ENCODE data around the gene HPN.

HPN gene

GRCh38 chr19:35059006-35059798 is 17.7 kb downstream of the HPN start:
- no peak overlapping the region for H4K8ac ChIP-seq (ENCODE audit: low read depth, low read length)
- no peaks in the 10 kb centered on the region for H3K9me3 ChIP-seq (replicated peaks in 1 of 2; ENCODE audit: control insufficient read depth in 2 of 2, insufficient read depth in 1 of 2, low read depth in 1 of 2, low read length in 2 of 2)
- no peak overlapping the region for H3K14ac ChIP-seq (ENCODE audit: low read length)
- no peak overlapping the region for H4K91ac ChIP-seq (ENCODE audit: low read depth, low read length, poor library complexity)
- peak overlapping the region; percentile 74 for H2AK5ac ChIP-seq (ENCODE audit: low read depth, low read length)
- H3K18ac ChIP-seq (ENCODE audit: low read length): peak overlapping the region; percentile 22
- no peak overlapping the region for H3K9ac ChIP-seq (ENCODE audit: low read depth, low read length, poor library complexity)
- H2AFZ ChIP-seq (ENCODE audit: low read length): no peak overlapping the region
- peak overlapping the region; percentile 27 for H3K23ac ChIP-seq (ENCODE audit: low read depth, low read length, poor library complexity)
- no peaks in the 10 kb centered on the region for H3K79me1 ChIP-seq (ENCODE audit: low read depth, low read length)
- WGBS, 2 donors (ENCODE audit: extremely low coverage in 2 of 2, insufficient read length in 2 of 2, insufficient replicate concordance in 1 of 2): no CpG with 5 or more reads among the region's 26 CpGs
- no peaks in the 10 kb centered on the region for H3K36me3 ChIP-seq (replicated peaks in 1 of 2; ENCODE audit: control insufficient read depth in 2 of 2, insufficient read depth in 2 of 2, low read length in 2 of 2)
- no peak overlapping the region for H2BK15ac ChIP-seq (ENCODE audit: low read length)
- H3K4me2 ChIP-seq (ENCODE audit: insufficient read depth, low read length, poor library complexity, severe bottlenecking): no peak overlapping the region
- no peak overlapping the region for H2BK5ac ChIP-seq (ENCODE audit: low read length)
- no peak overlapping the region for H3K27ac ChIP-seq (replicated peaks; ENCODE audit: low read length)
- no peak overlapping the region for H2BK120ac ChIP-seq (ENCODE audit: low read depth, low read length)
- H3K4me3 ChIP-seq (ENCODE audit: low read length in 2 of 2): no peak overlapping the region
- H2BK12ac ChIP-seq (ENCODE audit: low read length): no peak overlapping the region
- no peak for DNase-seq (ENCODE audit: low spot score)
- H3K4me1 ChIP-seq (ENCODE audit: control insufficient read depth in 2 of 2, insufficient read depth in 1 of 2, low read depth in 1 of 2, low read length in 2 of 2): peaks cover 0 to 2% of the 10 kb centered on the region in 2 donors
- no peak overlapping the region for H3K4ac ChIP-seq (ENCODE audit: low read length)
- H3K27me3 ChIP-seq (ENCODE audit: control insufficient read depth in 3 of 3, insufficient read depth in 3 of 3, low read depth in 1 of 3, low read length in 3 of 3): peaks cover 0 to 3% (median 0%) of the 10 kb centered on the region in 3 experiments

- Histone ChIP-seq H3K4me2 (ENCODE audit: insufficient read depth, low read length, poor library complexity, severe bottlenecking) (no peak overlapping the region), H3K14ac (ENCODE audit: low read length) (peak overlapping the region; percentile 71), H2BK5ac (ENCODE audit: low read length) (no peak overlapping the region), H3K9me3 (replicated peaks in 1 of 2; ENCODE audit: control insufficient read depth in 2 of 2, insufficient read depth in 1 of 2, low read depth in 1 of 2, low read length in 2 of 2) (no peaks in the 10 kb centered on the region), H3K18ac (ENCODE audit: low read length) (peak overlapping the region; percentile 38), H3K27me3 (ENCODE audit: control insufficient read depth in 3 of 3, insufficient read depth in 3 of 3, low read depth in 1 of 3, low read length in 3 of 3) (peaks cover 0 to 3% (median 0%) of the 10 kb centered on the region in 3 experiments), H3K23ac (ENCODE audit: low read depth, low read length, poor library complexity) (no peak overlapping the region), H4K8ac (ENCODE audit: low read depth, low read length) (no peak overlapping the region), H2BK15ac (ENCODE audit: low read length) (no peak overlapping the region), H3K4ac (ENCODE audit: low read length) (no peak overlapping the region), H3K9ac (ENCODE audit: low read depth, low read length, poor library complexity) (no peak overlapping the region), H3K79me1 (ENCODE audit: low read depth, low read length) (no peaks in the 10 kb centered on the region), H3K36me3 (replicated peaks in 1 of 2; ENCODE audit: control insufficient read depth in 2 of 2, insufficient read depth in 2 of 2, low read length in 2 of 2) (no peaks in the 10 kb centered on the region), H2BK12ac (ENCODE audit: low read length) (no peak overlapping the region), H4K91ac (ENCODE audit: low read depth, low read length, poor library complexity) (no peak overlapping the region), H3K27ac (replicated peaks; ENCODE audit: low read length) (no peak overlapping the region), H3K4me1 (ENCODE audit: control insufficient read depth in 2 of 2, insufficient read depth in 1 of 2, low read depth in 1 of 2, low read length in 2 of 2) (peaks cover 0 to 2% of the 10 kb centered on the region in 2 donors), H2AFZ (ENCODE audit: low read length) (no peak overlapping the region), H3K4me3 (ENCODE audit: low read length in 2 of 2) (no peak overlapping the region), H2BK120ac (ENCODE audit: low read depth, low read length) (no peak overlapping the region), H2AK5ac (ENCODE audit: low read depth, low read length) (peak overlapping the region; percentile 74)
- no CpG with 5 or more reads among the region's 15 CpGs for WGBS, 2 donors (ENCODE audit: extremely low coverage in 2 of 2, insufficient read length in 2 of 2, insufficient replicate concordance in 1 of 2)
- no peak for DNase-seq (ENCODE audit: low spot score)
Observed at GRCh38 chr19:35059799-35060091, 18.2 kb downstream of the HPN start.

- Histone ChIP-seq H3K4ac (ENCODE audit: low read length) (no peak overlapping the region), H3K4me1 (ENCODE audit: control insufficient read depth in 2 of 2, insufficient read depth in 1 of 2, low read depth in 1 of 2, low read length in 2 of 2) (peaks cover 0 to 2% of the 10 kb centered on the region in 2 donors), H2AFZ (ENCODE audit: low read length) (no peak overlapping the region), H3K9me3 (replicated peaks in 1 of 2; ENCODE audit: control insufficient read depth in 2 of 2, insufficient read depth in 1 of 2, low read depth in 1 of 2, low read length in 2 of 2) (no peaks in the 10 kb centered on the region), H3K27ac (replicated peaks; ENCODE audit: low read length) (no peak overlapping the region), H4K91ac (ENCODE audit: low read depth, low read length, poor library complexity) (no peak overlapping the region), H3K14ac (ENCODE audit: low read length) (no peak overlapping the region), H2BK15ac (ENCODE audit: low read length) (peak overlapping the region; percentile 54), H3K23ac (ENCODE audit: low read depth, low read length, poor library complexity) (peak overlapping the region; percentile 61), H4K8ac (ENCODE audit: low read depth, low read length) (peak overlapping the region; percentile 57), H3K18ac (ENCODE audit: low read length) (peak overlapping the region; percentile 71), H3K4me3 (ENCODE audit: low read length in 2 of 2) (no peak overlapping the region), H3K9ac (ENCODE audit: low read depth, low read length, poor library complexity) (no peak overlapping the region), H3K4me2 (ENCODE audit: insufficient read depth, low read length, poor library complexity, severe bottlenecking) (no peak overlapping the region), H2BK5ac (ENCODE audit: low read length) (peak overlapping the region; percentile 34), H3K36me3 (replicated peaks in 1 of 2; ENCODE audit: control insufficient read depth in 2 of 2, insufficient read depth in 2 of 2, low read length in 2 of 2) (no peaks in the 10 kb centered on the region), H3K27me3 (ENCODE audit: control insufficient read depth in 3 of 3, insufficient read depth in 3 of 3, low read depth in 1 of 3, low read length in 3 of 3) (peaks cover 0 to 3% (median 0%) of the 10 kb centered on the region in 3 experiments), H3K79me1 (ENCODE audit: low read depth, low read length) (no peaks in the 10 kb centered on the region), H2BK120ac (ENCODE audit: low read depth, low read length) (no peak overlapping the region), H2BK12ac (ENCODE audit: low read length) (peak overlapping the region; percentile 17), H2AK5ac (ENCODE audit: low read depth, low read length) (peak overlapping the region; percentile 81)
- WGBS, 2 donors (ENCODE audit: extremely low coverage in 2 of 2, insufficient read length in 2 of 2, insufficient replicate concordance in 1 of 2): no CpG with 5 or more reads among the region's 29 CpGs
- no peak for DNase-seq (ENCODE audit: low spot score)
Observed at GRCh38 chr19:35060160-35060855, 18.8 kb downstream of the HPN start.

GRCh38 chr19:35061583-35062373 is 20.3 kb downstream of the HPN start:
- Histone ChIP-seq H2BK15ac (ENCODE audit: low read length) (no peak overlapping the region), H2BK5ac (ENCODE audit: low read length) (no peak overlapping the region), H3K4me2 (ENCODE audit: insufficient read depth, low read length, poor library complexity, severe bottlenecking) (no peak overlapping the region), H4K91ac (ENCODE audit: low read depth, low read length, poor library complexity) (no peak overlapping the region), H2BK12ac (ENCODE audit: low read length) (no peak overlapping the region), H3K79me1 (ENCODE audit: low read depth, low read length) (no peaks in the 10 kb centered on the region), H3K4ac (ENCODE audit: low read length) (no peak overlapping the region), H3K36me3 (replicated peaks in 1 of 2; ENCODE audit: control insufficient read depth in 2 of 2, insufficient read depth in 2 of 2, low read length in 2 of 2) (no peaks in the 10 kb centered on the region), H3K4me3 (ENCODE audit: low read length in 2 of 2) (no peak overlapping the region), H3K14ac (ENCODE audit: low read length) (no peak overlapping the region), H2AFZ (ENCODE audit: low read length) (no peak overlapping the region), H3K9ac (ENCODE audit: low read depth, low read length, poor library complexity) (no peak overlapping the region), H3K27ac (replicated peaks; ENCODE audit: low read length) (no peak overlapping the region), H2BK120ac (ENCODE audit: low read depth, low read length) (no peak overlapping the region), H3K9me3 (replicated peaks in 1 of 2; ENCODE audit: control insufficient read depth in 2 of 2, insufficient read depth in 1 of 2, low read depth in 1 of 2, low read length in 2 of 2) (no peaks in the 10 kb centered on the region), H3K27me3 (ENCODE audit: control insufficient read depth in 3 of 3, insufficient read depth in 3 of 3, low read depth in 1 of 3, low read length in 3 of 3) (no peaks in the 10 kb centered on the region), H4K8ac (ENCODE audit: low read depth, low read length) (no peak overlapping the region), H2AK5ac (ENCODE audit: low read depth, low read length) (no peak overlapping the region), H3K4me1 (ENCODE audit: control insufficient read depth in 2 of 2, insufficient read depth in 1 of 2, low read depth in 1 of 2, low read length in 2 of 2) (no peaks in the 10 kb centered on the region), H3K18ac (ENCODE audit: low read length) (no peak overlapping the region), H3K23ac (ENCODE audit: low read depth, low read length, poor library complexity) (no peak overlapping the region)
- no peak for DNase-seq (ENCODE audit: low spot score)
- no CpG with 5 or more reads among the region's 7 CpGs for WGBS, 2 donors (ENCODE audit: extremely low coverage in 2 of 2, insufficient read length in 2 of 2, insufficient replicate concordance in 1 of 2)
